Erythroblast (primary cell): ENCODE results near the gene ADRA2C.

Experiments used
- GATA1 ChIP-seq: IDR thresholded peaks from 2 replicates; pipeline ENCODE4 v1.6.1; 2011; ENCODE audit warnings: low read depth, mild to moderate bottlenecking, control low read depth, low read length, moderate library complexity
- POLR2A ChIP-seq: IDR thresholded peaks from 2 replicates; pipeline ENCODE4 v1.6.1; 2011; ENCODE audit warnings: mild to moderate bottlenecking, low read length

DNA sequence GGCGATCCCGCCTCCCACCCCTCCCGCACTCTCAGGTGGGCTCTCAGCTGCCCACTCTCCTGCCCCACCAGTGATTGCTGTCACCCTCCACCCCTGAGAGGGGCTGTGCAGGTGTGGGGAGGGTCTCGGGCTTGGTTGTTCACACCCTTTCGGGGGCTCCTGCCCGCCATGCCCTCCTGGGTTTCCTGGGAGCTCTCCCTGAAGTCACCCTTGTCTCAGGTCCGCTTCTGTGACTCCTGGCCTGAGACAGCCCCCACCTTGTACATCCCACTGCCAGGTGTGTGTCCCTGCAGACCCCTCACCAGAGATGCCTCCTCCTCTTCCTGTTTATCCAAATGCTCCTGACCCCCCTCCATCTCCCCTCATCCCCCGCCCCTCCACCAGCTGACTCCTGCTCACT lies 37.8 kb downstream of the ADRA2C start:
- TF ChIP-seq POLR2A: no peak
- no peak for TF ChIP-seq GATA1
